HG03469 (cell line): ENCODE measurements around the gene AGBL5.
A peak's percentile ranks its signal among the peaks of the same experiment; 100 is the strongest.
"Not testable (repeated sequence)": the region's sequence is repeated elsewhere in the genome, so short reads cannot be mapped to it uniquely, and the experiment has no call there.

ENCODE experiments used
- ATAC-seq: cut with Tn5 transposase; IDR thresholded peaks from one replicate; pipeline ENCODE4 v1.9.1; 2021; ENCODE audit warnings: mild to moderate bottlenecking, moderate library complexity, moderate number of reproducible peaks; ENCODE audit not compliant: unreplicated experiment

The AGBL5 gene

DNA sequence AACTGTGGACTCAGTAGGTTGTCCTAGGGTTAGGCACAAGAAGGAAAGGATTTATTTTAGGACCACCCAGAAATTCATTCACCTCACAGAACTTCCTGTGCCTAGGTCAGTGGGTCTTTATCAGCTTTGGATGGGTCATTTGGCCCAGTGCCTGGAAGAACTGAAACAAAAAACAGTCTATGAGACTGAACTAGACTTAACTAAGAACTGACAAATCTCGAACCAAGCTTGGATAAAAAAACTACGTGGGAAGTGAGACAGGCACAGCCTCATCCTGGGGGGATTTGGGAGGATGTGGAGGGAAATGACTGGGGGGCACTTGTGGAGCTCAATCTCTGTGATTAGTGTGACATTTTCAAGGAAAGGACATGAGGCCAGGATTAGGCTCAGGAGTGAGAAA lies 22.3 kb downstream of the AGBL5 start:
- ATAC-seq = no peak

- no peak for ATAC-seq
Measured at GRCh38 chr2:27074738-27075565, 23.5 kb downstream of the AGBL5 start.

DNA sequence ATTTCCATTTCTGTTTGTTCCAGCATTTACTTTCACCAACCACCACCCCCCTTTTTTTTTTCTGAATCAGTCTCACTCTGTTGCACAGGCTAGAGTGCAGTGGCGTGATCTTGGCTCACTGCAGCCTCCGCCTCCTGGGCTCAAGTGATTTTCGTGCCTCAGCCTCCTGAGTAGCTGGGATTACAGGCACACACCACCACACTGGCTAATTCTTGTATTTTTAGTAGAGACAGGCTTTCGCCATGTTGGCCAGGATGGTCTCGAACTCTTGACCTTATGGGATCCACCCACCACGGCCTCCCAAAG lies 24.1 kb downstream of the AGBL5 start:
- ATAC-seq = not testable (repeated sequence)

GRCh38 chr2:27076323-27076722 lies 24.9 kb downstream of the AGBL5 start:
- ATAC-seq = no peak

DNA sequence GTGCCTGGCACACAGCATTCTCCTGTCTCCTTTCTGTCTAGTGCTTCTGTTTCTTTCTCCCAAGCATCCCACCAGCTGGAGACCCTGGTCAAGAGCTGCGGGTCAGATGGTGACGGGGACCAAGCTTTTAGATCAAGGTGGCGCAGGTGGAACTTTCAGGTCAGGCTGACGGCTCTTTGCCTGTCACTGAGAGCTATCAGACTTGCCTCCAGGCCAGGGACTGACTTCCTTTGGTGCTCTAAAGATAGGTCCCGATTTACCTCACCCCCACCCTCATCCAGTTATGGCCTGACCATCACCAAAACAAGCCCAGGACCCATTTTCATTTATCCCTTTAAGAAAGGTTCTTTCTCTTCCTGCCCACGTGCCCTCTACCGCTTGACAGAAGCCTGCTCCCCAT lies 25.8 kb downstream of the AGBL5 start:
- ATAC-seq = no peak

- no peak for ATAC-seq
Measured at GRCh38 chr2:27078267-27079194, 27.1 kb downstream of the AGBL5 start, which contains the start of gene EMILIN1. TSS of gene EMILIN1 (plus strand) at chr2:27078615. CDS start at chr2:27079066, 451 bp downstream.

DNA sequence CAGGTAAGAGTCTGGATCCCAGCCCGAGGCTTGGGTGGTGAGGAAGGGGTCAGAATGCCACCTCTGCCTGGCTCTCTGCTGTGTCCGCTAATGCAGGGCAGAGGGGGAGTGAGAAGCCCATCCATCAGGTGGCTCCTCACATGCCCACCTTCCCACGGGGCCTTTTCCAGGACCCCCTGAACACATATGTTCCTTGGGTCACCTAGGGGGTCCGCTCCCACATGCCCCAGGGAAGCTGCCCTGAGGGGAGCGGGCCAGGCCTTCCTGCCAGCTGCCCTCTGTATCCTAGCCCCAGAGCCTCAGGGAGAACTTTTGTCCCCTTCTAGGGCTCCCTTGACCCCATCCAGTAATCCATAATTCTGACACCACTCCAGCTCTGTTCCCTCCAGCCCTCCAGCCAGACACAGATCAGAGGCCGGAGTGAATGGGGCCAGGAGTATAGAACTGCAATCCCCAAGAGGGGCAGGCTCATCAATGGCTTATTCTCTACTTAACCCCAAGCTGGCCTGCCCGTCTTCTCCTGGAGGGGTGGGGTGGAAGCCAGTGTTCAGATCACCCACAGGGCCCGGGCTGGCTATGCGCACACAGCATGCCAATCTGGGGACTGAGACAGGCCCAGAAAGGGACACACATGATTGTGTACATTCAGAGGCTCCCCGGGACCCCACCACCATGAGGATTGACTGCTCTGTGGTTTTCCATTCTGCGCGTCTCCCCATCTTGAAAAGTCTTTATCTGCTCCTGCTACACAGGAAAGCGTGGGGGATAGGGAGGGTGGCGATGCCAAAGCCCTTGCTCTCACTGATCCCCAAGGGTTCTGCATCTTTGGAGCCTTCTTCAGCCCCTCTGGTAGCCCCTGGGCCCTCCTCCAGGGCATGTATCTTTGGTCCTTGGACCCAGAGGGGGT lies 28.0 kb downstream of the AGBL5 start:
- ATAC-seq = no peak

GRCh38 chr2:27080140-27080469 lies 28.6 kb downstream of the AGBL5 start:
- no peak for ATAC-seq

GRCh38 chr2:27080603-27080936 lies 29.1 kb downstream of the AGBL5 start:
- ATAC-seq = no peak

- no peak for ATAC-seq
Measured at GRCh38 chr2:27081984-27082772, 30.7 kb downstream of the AGBL5 start.

GRCh38 chr2:27082773-27083409 lies 31.4 kb downstream of the AGBL5 start:
- no peak for ATAC-seq

- no peak for ATAC-seq
Measured at GRCh38 chr2:27083410-27084296, 32.2 kb downstream of the AGBL5 start.

GRCh38 chr2:27084297-27085061 lies 33.0 kb downstream of the AGBL5 start:
- ATAC-seq = no peak

- ATAC-seq = no peak
Measured at GRCh38 chr2:27085062-27085672, 33.7 kb downstream of the AGBL5 start.

GRCh38 chr2:27085673-27086089 lies 34.2 kb downstream of the AGBL5 start:
- peak; percentile 5 for ATAC-seq

DNA sequence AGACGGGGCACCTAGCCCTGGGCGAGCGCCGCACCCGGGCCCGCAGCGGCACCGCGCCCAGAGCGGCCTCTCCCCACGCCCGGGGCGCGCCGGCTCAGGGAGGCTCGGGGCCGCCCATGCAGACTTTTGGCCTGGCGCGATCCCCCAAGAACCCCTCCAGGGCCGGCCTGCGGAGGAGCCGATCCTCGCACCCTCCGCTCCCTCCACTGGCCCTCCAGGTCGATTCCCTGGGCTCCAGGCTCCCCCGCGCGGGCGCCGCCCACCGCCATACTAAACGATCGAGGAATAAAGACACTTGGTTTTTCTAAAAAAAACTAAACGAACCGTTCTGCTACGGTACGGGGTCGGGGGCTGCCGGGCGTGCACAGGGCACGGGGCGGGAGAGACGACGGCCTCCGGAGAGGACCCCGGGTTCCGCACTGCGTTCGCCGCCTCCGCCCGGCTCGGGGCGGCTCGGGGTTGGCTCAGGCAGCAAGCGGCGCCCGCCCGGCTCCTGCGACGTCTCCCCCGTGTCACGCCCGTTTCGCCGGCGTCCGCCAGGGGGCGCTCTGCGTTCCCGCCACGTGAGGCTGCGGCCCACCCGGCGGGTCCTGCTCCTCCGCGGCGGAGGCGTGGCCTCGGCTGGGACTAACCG lies 34.7 kb downstream of the AGBL5 start:
- ATAC-seq = peak; percentile 51
